ENCODE results near the gene BTF3. TPM values are rescaled to one million over a fixed set of nuclear protein-coding genes. Genes with fewer than 3 reads are reported as not detected.
A peak's percentile ranks its signal among the peaks of the same experiment; 100 is the strongest.

The BTF3 gene
- total and polyA plus RNA-seq, 2 of the 13 experiments (the other 11 are each of a cell fraction or from before 2014, with no cell fraction given), result 557 to 698 TPM

DNA sequence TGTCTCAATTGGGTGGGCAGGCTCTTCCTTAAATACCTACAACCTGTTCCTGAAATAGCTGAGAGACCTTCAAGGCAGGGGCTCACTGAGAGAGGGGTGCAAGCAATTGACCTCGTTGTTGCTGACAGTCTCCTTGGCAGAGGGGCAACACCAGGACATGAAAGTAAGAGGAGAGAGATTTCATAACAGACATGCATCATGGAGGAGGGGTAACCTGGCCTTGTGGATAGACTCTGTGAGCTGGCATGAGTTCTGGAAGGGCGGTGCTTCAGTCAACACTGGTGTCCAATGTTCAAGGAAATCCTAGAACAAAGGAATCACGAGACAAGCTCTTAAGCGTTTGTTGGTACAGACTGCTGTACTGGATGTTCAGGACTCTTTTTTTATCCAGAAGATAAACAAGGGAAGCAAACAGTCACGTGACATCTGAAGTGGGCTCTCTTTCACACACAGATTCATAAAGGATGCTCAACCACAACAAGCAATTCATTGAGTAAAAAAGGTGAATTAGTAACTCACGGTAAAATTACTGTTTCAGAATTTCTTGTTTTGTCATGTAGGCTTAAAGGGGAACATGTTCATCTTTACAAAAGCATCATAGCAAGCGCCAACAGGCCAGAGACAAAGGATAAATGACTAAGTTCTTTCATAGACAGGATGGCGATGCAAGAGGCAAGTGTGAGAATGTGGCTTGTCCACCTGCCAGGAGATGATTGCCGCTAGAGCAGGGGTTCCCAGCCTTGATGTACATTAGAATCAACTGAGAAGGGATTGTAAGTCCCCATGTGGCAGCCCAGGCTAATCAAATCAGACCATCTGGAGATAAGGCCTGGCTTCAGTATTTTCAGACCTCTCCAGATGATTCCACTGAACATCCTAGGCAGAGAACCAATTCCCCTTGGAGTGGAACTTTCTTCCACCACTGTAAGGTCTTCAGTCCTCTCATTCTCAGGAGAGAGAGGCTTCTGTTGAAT is 46.5 kb downstream of the BTF3 start (continued):
- no peak for TF ChIP-seq ZNF597 (CRISPR knock-in tag; IDR thresholded peaks at IDR 0.05)
- TF ChIP-seq PHF8 (CRISPR knock-in tag; IDR thresholded peaks at IDR 0.05), result no peak; the same call in 1 of the 2 replicates
- no peak for TF ChIP-seq IKZF4 (CRISPR knock-in tag; IDR thresholded peaks at IDR 0.05; ENCODE audit: borderline replicate concordance, low read depth, not compliant biosample characterization)
- TF ChIP-seq ZNF569 (CRISPR knock-in tag; IDR thresholded peaks at IDR 0.05; ENCODE audit: borderline replicate concordance), result no peak
- no peak for TF ChIP-seq ZNF446 (CRISPR knock-in tag; IDR thresholded peaks at IDR 0.05)
- 0 out of 2 replicates have a peak, but pooled peaks have one; percentile 2 for TF ChIP-seq MAF1 (CRISPR knock-in tag; IDR thresholded peaks at IDR 0.05; ENCODE audit: borderline replicate concordance)
- 0 out of 2 replicates have a peak, but pooled peaks have one; percentile 58 for TF ChIP-seq ARID2 (CRISPR knock-in tag; IDR thresholded peaks at IDR 0.05; ENCODE audit: borderline replicate concordance)
- no peak for TF ChIP-seq KDM2A (CRISPR knock-in tag; IDR thresholded peaks at IDR 0.05; ENCODE audit: borderline replicate concordance, low read depth)
- TF ChIP-seq NBN (conservative IDR thresholded peaks at IDR 0.05), result no peak
- peak; percentile 78; the same call in 1 of the 2 replicates for TF ChIP-seq NCOA1 (CRISPR knock-in tag; IDR thresholded peaks at IDR 0.05)
- TF ChIP-seq U2AF2 (IDR thresholded peaks at IDR 0.05; ENCODE audit: low read depth, low read length), result no peak
- TF ChIP-seq ZNF772 (CRISPR knock-in tag; IDR thresholded peaks at IDR 0.05), result no peak
- no peak for TF ChIP-seq POLR2AphosphoS2 (IDR thresholded peaks at IDR 0.05; ENCODE audit: low read depth, low read length)
- no peak for TF ChIP-seq ZNF234 (CRISPR knock-in tag; conservative IDR thresholded peaks at IDR 0.05)
- TF ChIP-seq ZNF510 (CRISPR knock-in tag; IDR thresholded peaks at IDR 0.05; ENCODE audit: low read depth), result peak; percentile 84; the same call in 1 of the 2 replicates
- TF ChIP-seq TEF (CRISPR knock-in tag; IDR thresholded peaks at IDR 0.05), result no peak
- peak; percentile 99 for TF ChIP-seq BHLHE40 (IDR thresholded peaks at IDR 0.05; ENCODE audit: low read length)
- peak; percentile 92; the same call in 1 of the 2 replicates for TF ChIP-seq ZNF207 (IDR thresholded peaks at IDR 0.05; ENCODE audit: borderline replicate concordance)
- TF ChIP-seq ZBTB4 (CRISPR knock-in tag; IDR thresholded peaks at IDR 0.05; ENCODE audit: borderline replicate concordance), result no peak
- no peak for TF ChIP-seq ZNF326 (CRISPR knock-in tag; IDR thresholded peaks at IDR 0.05; ENCODE audit: borderline replicate concordance)
- no peak for TF ChIP-seq GZF1 (CRISPR knock-in tag; IDR thresholded peaks at IDR 0.05)
- TF ChIP-seq ZNF232 (CRISPR knock-in tag; IDR thresholded peaks at IDR 0.05; ENCODE audit: borderline replicate concordance), result no peak
- peak; percentile 80 for TF ChIP-seq CEBPG (CRISPR knock-in tag; IDR thresholded peaks at IDR 0.05)
- TF ChIP-seq SMAD1 (CRISPR knock-in tag; IDR thresholded peaks at IDR 0.05; ENCODE audit: borderline replicate concordance, low read depth), result no peak
